CD4-positive, alpha-beta T cell treated with Interferon gamma for 1 hour (primary cell): ENCODE results near the gene CISD2.
"Not testable (repeated sequence)": the region's sequence is repeated elsewhere in the genome, so short reads cannot be mapped to it uniquely, and the experiment has no call there.

Experiments
- DNase-seq: peaks from one replicate; pipeline ENCODE4 v3.0.0-alpha.2; 2020

CISD2 gene

GRCh38 chr4:102858828-102859464, 9.8 kb upstream of the CISD2 start:
- DNase-seq: no peak

- DNase-seq: no peak
Measured at GRCh38 chr4:102860611-102861324, 8.0 kb upstream of the CISD2 start.

- DNase-seq: no peak
Measured at GRCh38 chr4:102862016-102862415, 6.8 kb upstream of the CISD2 start.

- DNase-seq: no peak
Measured at GRCh38 chr4:102862747-102863146, 6.0 kb upstream of the CISD2 start.

GRCh38 chr4:102865327-102865726, 3.5 kb upstream of the CISD2 start:
- DNase-seq: not testable (repeated sequence)

GRCh38 chr4:102867278-102868152, 1.3 kb upstream of the CISD2 start:
- no peak for DNase-seq

- no peak for DNase-seq
Measured at GRCh38 chr4:102868153-102868780, 525 bp upstream of the CISD2 start.

GRCh38 chr4:102869569-102870197, 891 bp downstream of the CISD2 start:
- DNase-seq: no peak

GRCh38 chr4:102871772-102872171, 3.0 kb downstream of the CISD2 start:
- DNase-seq: no peak

GRCh38 chr4:102877477-102878106, 8.8 kb downstream of the CISD2 start:
- DNase-seq: not testable (repeated sequence)

- DNase-seq: peak; percentile 9
Measured at GRCh38 chr4:102878349-102878748, 9.6 kb downstream of the CISD2 start.

- DNase-seq: no peak
Measured at GRCh38 chr4:102878901-102879300, 10.1 kb downstream of the CISD2 start.

- no peak for DNase-seq
Measured at GRCh38 chr4:102881343-102881742, 12.6 kb downstream of the CISD2 start.

- no peak for DNase-seq
Measured at GRCh38 chr4:102883278-102883677, 14.5 kb downstream of the CISD2 start.

- DNase-seq: not testable (repeated sequence)
Measured at GRCh38 chr4:102888570-102888969, 19.8 kb downstream of the CISD2 start.

GRCh38 chr4:102889866-102890265, 21.1 kb downstream of the CISD2 start:
- not testable (repeated sequence) for DNase-seq

GRCh38 chr4:102896547-102896946, 27.8 kb downstream of the CISD2 start:
- DNase-seq: not testable (repeated sequence)

- not testable (repeated sequence) for DNase-seq
Measured at GRCh38 chr4:102897610-102898009, 28.8 kb downstream of the CISD2 start.

- DNase-seq: no peak
Measured at GRCh38 chr4:102901804-102902203, 33.0 kb downstream of the CISD2 start.

GRCh38 chr4:102918859-102919258, 50.1 kb downstream of the CISD2 start:
- no peak for DNase-seq

GRCh38 chr4:102919697-102920096, 50.9 kb downstream of the CISD2 start:
- not testable (repeated sequence) for DNase-seq

- no peak for DNase-seq
Measured at GRCh38 chr4:102935716-102936115, 66.9 kb downstream of the CISD2 start.
